DND-41 (cell line): ENCODE results near the gene PP2D1.

Source experiments
- CTCF ChIP-seq: IDR thresholded peaks from 2 replicates; pipeline ENCODE4 v1.5.1; 2012; ENCODE audit warnings: borderline replicate concordance, low read length, moderate library complexity, mild to moderate bottlenecking; ENCODE audit not compliant: poor library complexity, severe bottlenecking; ENCODE audit errors: extremely low read depth
- EZH2 ChIP-seq: IDR thresholded peaks from 3 replicates; pipeline ENCODE4 v1.6.1; 2012; ENCODE audit warnings: borderline replicate concordance, low read depth, mild to moderate bottlenecking, moderate library complexity, low read length, inconsistent platforms; ENCODE audit not compliant: severe bottlenecking

DNA sequence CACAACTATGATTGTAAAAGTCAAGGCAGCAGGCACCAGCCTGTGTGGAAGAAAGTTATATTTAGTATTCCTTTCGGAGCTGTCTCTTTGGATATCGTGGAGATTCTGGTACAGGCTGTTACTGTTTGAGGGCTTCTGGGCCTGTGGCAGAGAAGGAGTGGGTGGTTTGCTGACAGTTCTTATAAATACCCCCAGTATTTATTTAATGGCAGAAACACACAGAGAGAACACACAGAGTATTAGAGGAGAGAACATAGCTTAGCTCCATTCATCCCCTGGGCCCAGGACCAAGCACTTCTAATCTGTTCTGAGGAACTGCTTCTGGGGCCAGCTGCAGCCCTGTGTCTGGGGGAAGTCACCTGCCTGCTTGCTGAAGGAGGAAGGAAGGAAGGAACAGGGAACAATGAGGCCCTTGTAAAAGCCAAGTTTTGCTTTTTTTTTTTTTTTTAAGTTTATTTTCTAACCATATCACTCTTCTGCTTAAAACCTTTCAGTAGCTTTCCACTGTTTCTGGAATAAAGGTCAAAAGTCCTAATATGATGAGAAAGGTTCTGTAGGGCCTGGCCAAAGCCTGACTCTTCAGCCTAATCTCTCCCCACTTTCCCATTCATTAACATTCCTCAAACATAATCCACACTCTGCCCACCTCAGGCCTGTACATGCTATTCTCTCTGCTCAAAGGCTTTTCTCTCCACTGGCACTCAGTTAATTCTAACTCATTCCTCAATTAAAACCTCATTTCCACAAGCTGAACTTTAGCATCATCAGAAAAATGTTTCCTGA is 11.8 kb upstream of the PP2D1 start:
- TF ChIP-seq CTCF = no peak
- TF ChIP-seq EZH2 = no peak
